ENCODE data around the gene NRXN3. TPM values are rescaled to one million over a fixed set of nuclear protein-coding genes. Genes with fewer than 3 reads are reported as not detected.

Gene NRXN3
- total and polyA plus RNA-seq, 2 of the 13 experiments (the other 11 are each of a cell fraction or from before 2014, with no cell fraction given) = 0.03 TPM; not detected in 1

- no peaks in the 10 kb centered on the region for H3K27me3 ChIP-seq (ENCODE audit: control insufficient read depth in 1 of 2, insufficient read depth in 2 of 2, low read length in 2 of 2)
- ATAC-seq (no peak), DNase-seq (ENCODE audit: low spot score) (no peak), FAIRE-seq (no peak)
- no peak for TF ChIP-seq NR3C1 (CRISPR knock-in tag; IDR thresholded peaks at IDR 0.05)
- no peak for TF ChIP-seq CBFB (CRISPR knock-in tag; IDR thresholded peaks at IDR 0.05)
- no peak for TF ChIP-seq ZNF703 (CRISPR knock-in tag; IDR thresholded peaks at IDR 0.05; ENCODE audit: borderline replicate concordance)
- TF ChIP-seq, protein P1, sequence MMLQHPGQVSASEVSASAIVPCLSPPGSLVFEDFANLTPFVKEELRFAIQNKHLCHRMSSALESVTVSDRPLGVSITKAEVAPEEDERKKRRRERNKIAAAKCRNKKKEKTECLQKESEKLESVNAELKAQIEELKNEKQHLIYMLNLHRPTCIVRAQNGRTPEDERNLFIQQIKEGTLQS (CRISPR knock-in tag; IDR thresholded peaks at IDR 0.05) = no peak
- TF ChIP-seq KAT8 (CRISPR knock-in tag; IDR thresholded peaks at IDR 0.05) = no peak
- no peak for TF ChIP-seq SPEN (CRISPR knock-in tag; IDR thresholded peaks at IDR 0.05; ENCODE audit: low read depth)
- no peak for TF ChIP-seq RAD51 (IDR thresholded peaks at IDR 0.05; ENCODE audit: borderline replicate concordance)
- TF ChIP-seq ATRX (CRISPR knock-in tag; IDR thresholded peaks at IDR 0.05; ENCODE audit: borderline replicate concordance) = no peak
- TF ChIP-seq ATAD3A (CRISPR knock-in tag; IDR thresholded peaks at IDR 0.05) = no peak
- no peak overlapping the region for H3K4me3 ChIP-seq (replicated peaks in 1 of 3; ENCODE audit: insufficient read depth in 1 of 3, low read depth in 2 of 3, low read length in 3 of 3)
- in situ Hi-C loops (cut with HindIII; ENCODE audit: extremely low pct_ligation_motif_present, low pct_unique_long_range_greater_than_20kb) = no loop called here
- POLR2A ChIA-PET = no interaction called here
- no peak overlapping the region for H3K4me2 ChIP-seq (ENCODE audit: low read depth, low read length)
- H3K9ac ChIP-seq (ENCODE audit: insufficient read depth, low read depth, low read length) = no peak overlapping the region
- CTCF ChIA-PET (ENCODE audit: low intra/inter-chr PET ratio, low total read pairs) = no interaction called here
- no peaks in the 10 kb centered on the region for H4K20me1 ChIP-seq (ENCODE audit: insufficient read depth, low read length)
- H3K36me3 ChIP-seq (replicated peaks in 1 of 2; ENCODE audit: control insufficient read depth in 1 of 2, insufficient read depth in 2 of 2, low read length in 2 of 2) = no peaks in the 10 kb centered on the region
- 3% methylated on average over 2 of the region's 2 CpGs for WGBS (ENCODE audit: low lambda C conversion rate)
- H2AFZ ChIP-seq (ENCODE audit: low read length) = no peak overlapping the region
- no peaks in the 10 kb centered on the region for H3K4me1 ChIP-seq (ENCODE audit: insufficient read depth, low read length)
- no peak overlapping the region for H3K27ac ChIP-seq (ENCODE audit: extremely low read length, insufficient read depth, low read length)
- intact Hi-C loops (cut with micrococcal nuclease; ENCODE audit: unreplicated experiment) = no loop called here
- no peaks in the 10 kb centered on the region for H3K9me3 ChIP-seq (ENCODE audit: low read length)
- no peaks in the 10 kb centered on the region for H3K79me2 ChIP-seq (ENCODE audit: insufficient read depth, low read length)
- no TSS peak for BruUV-seq (replicated peaks)
Observed at GRCh38 chr14:78484028-78484427, 313.9 kb downstream of the NRXN3 start.

DNA sequence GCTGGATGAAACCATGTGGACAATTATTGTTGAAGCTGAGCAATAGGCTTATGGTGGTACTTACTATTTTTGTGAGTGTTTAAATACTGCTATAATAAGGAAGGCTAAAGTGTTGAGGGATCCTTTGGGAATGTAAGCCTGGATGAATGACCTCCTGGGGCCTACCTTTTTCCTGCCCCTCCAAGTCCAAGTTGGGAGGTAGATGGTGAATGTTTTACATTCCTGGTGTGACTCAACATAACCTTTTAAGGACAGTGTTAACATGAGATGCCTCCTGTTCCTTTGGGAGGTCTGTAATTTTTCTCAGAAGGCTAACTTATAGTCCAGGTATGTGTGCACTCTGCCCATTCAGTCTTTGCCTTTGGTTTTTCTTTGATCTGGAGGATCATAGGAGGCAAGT, 315.9 kb downstream of the NRXN3 start:
- no peak for FAIRE-seq
- CTCF ChIA-PET (ENCODE audit: low intra/inter-chr PET ratio, low total read pairs) = no interaction called here
- TF ChIP-seq ZNF276 (CRISPR knock-in tag; IDR thresholded peaks at IDR 0.05; ENCODE audit: low read depth) = no peak
- TF ChIP-seq, protein P2, sequence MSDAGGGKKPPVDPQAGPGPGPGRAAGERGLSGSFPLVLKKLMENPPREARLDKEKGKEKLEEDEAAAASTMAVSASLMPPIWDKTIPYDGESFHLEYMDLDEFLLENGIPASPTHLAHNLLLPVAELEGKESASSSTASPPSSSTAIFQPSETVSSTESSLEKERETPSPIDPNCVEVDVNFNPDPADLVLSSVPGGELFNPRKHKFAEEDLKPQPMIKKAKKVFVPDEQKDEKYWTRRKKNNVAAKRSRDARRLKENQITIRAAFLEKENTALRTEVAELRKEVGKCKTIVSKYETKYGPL (CRISPR knock-in tag; IDR thresholded peaks at IDR 0.05) = no peak
- TF ChIP-seq ZNF124 (CRISPR knock-in tag; IDR thresholded peaks at IDR 0.05) = no peak
- TF ChIP-seq HOXA7 (CRISPR knock-in tag; IDR thresholded peaks at IDR 0.05) = no peak
- TF ChIP-seq ZNF3 (CRISPR knock-in tag; IDR thresholded peaks at IDR 0.05) = no peak
- no peak for TF ChIP-seq ZNF580 (CRISPR knock-in tag; IDR thresholded peaks at IDR 0.05; ENCODE audit: borderline replicate concordance, low read depth)
- TF ChIP-seq, protein P3, sequence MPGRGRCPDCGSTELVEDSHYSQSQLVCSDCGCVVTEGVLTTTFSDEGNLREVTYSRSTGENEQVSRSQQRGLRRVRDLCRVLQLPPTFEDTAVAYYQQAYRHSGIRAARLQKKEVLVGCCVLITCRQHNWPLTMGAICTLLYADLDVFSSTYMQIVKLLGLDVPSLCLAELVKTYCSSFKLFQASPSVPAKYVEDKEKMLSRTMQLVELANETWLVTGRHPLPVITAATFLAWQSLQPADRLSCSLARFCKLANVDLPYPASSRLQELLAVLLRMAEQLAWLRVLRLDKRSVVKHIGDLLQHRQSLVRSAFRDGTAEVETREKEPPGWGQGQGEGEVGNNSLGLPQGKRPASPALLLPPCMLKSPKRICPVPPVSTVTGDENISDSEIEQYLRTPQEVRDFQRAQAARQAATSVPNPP (CRISPR knock-in tag; IDR thresholded peaks at IDR 0.05) = no peak
- TF ChIP-seq SPEN (CRISPR knock-in tag; IDR thresholded peaks at IDR 0.05; ENCODE audit: low read depth) = no peak

More for the DNA sequence above, 315.9 kb downstream of the NRXN3 start:
- DNase-seq (ENCODE audit: low spot score) = no peak
- no peak overlapping the region for H3K4me2 ChIP-seq (ENCODE audit: low read depth, low read length)
- H3K79me2 ChIP-seq (ENCODE audit: insufficient read depth, low read length) = no peaks in the 10 kb centered on the region
- no peak overlapping the region for H3K27ac ChIP-seq (ENCODE audit: extremely low read length, insufficient read depth, low read length)
- no peaks in the 10 kb centered on the region for H3K9me3 ChIP-seq (ENCODE audit: low read length)
- POLR2A ChIA-PET = no interaction called here
- no peaks in the 10 kb centered on the region for H4K20me1 ChIP-seq (ENCODE audit: insufficient read depth, low read length)
- ATAC-seq = no peak
- H3K4me1 ChIP-seq (ENCODE audit: insufficient read depth, low read length) = no peaks in the 10 kb centered on the region
- no peak overlapping the region for H3K9ac ChIP-seq (ENCODE audit: insufficient read depth, low read depth, low read length)
- intact Hi-C loops (cut with micrococcal nuclease; ENCODE audit: unreplicated experiment) = no loop called here
- no peak overlapping the region for H3K4me3 ChIP-seq (replicated peaks in 1 of 3; ENCODE audit: insufficient read depth in 1 of 3, low read depth in 2 of 3, low read length in 3 of 3)
- in situ Hi-C loops (cut with HindIII; ENCODE audit: extremely low pct_ligation_motif_present, low pct_unique_long_range_greater_than_20kb) = no loop called here
- no peaks in the 10 kb centered on the region for H3K27me3 ChIP-seq (ENCODE audit: control insufficient read depth in 1 of 2, insufficient read depth in 2 of 2, low read length in 2 of 2)
- no TSS peak for BruUV-seq (replicated peaks)
- H3K36me3 ChIP-seq (replicated peaks in 1 of 2; ENCODE audit: control insufficient read depth in 1 of 2, insufficient read depth in 2 of 2, low read length in 2 of 2) = no peaks in the 10 kb centered on the region
- no peak overlapping the region for H2AFZ ChIP-seq (ENCODE audit: low read length)

All from HepG2 (cell line).